GM12878 (cell line): ENCODE data around the gene NUPR1. TPM values are rescaled to one million over a fixed set of nuclear protein-coding genes. Genes with fewer than 3 reads are reported as not detected.

Experiments
- ATAC-seq: fragments of 200-7000 bp; cut with Tn5 transposase; 3 replicates; pipeline ENCODE4 v1.9.1; 2020; ENCODE audit warnings: mild to moderate bottlenecking, moderate library complexity
- BruUV-seq: library from RNA; stranded (reverse); fragments of 400-500 nt; replicated peaks from 2 replicates; lab custom pipeline; 2021; lab: Mats Ljungman, UMichigan
- CTCF ChIA-PET: fragments of 300-600 bp; sonication (Branson Sonifier 250); formaldehyde crosslinking; extraction: SDS; loops from one replicate; lab custom pipeline; 2021; ENCODE audit warnings: inconsistent platforms; lab: Yijun Ruan, JAX
- POLR2A ChIA-PET: fragments of 350-600 bp; formaldehyde crosslinking; extraction: SDS; loops from one replicate; lab custom pipeline; 2021; ENCODE audit warnings: inconsistent platforms; lab: Charles Lee
- RAD21 ChIA-PET: fragments of 300-600 bp; sonication (Branson Sonifier 250); formaldehyde crosslinking; loops from one replicate; lab custom pipeline; 2023; ENCODE audit warnings: antibody characterized with exemption; ENCODE audit not compliant: unreplicated experiment; lab: Charles Lee
- SMC1A ChIA-PET: fragments of 300-600 bp; sonication (Branson Sonifier 250); formaldehyde crosslinking; loops from one replicate; lab custom pipeline; 2023; ENCODE audit not compliant: unreplicated experiment, uncharacterized antibody; lab: Charles Lee
- DNase-seq: peaks from one replicate; pipeline ENCODE4 v3.0.0-alpha.2; 2011; ENCODE audit warnings: low read depth, low spot score
- FAIRE-seq: peaks from 3 replicates; lab custom pipeline; 2011; peaks lifted over from hg19 to GRCh38; lab: Jason Lieb, UNC
- H2AFZ ChIP-seq: 2 replicates; pipeline ENCODE4 v1.6.0; 2011; ENCODE audit warnings: low read depth, low read length, control low read depth; ENCODE audit not compliant: control insufficient read depth
- H3K27ac ChIP-seq: 2 replicates; pipeline ENCODE4 v1.5.1; 2011; ENCODE audit warnings: control low read depth; ENCODE audit not compliant: control insufficient read depth, insufficient read depth
- H3K27me3 ChIP-seq, 2 experiments: replicated peaks in 1 of 2; 2 replicates each; pipeline versions ENCODE4 v1.6.0 to v1.6.1; 2011; ENCODE audit warnings: low read length in 1 of 2; ENCODE audit not compliant: control insufficient read depth in 2 of 2, insufficient read depth in 2 of 2
- H3K36me3 ChIP-seq, 2 experiments: 2 replicates each; pipeline ENCODE4 v1.5.1; 2011; ENCODE audit warnings: low read length in 1 of 2; ENCODE audit not compliant: control insufficient read depth in 2 of 2, insufficient read depth in 2 of 2
- H3K4me1 ChIP-seq: 2 replicates; pipeline ENCODE4 v1.6.1; 2011; ENCODE audit warnings: mild to moderate bottlenecking, low read length, moderate library complexity, mixed read lengths; ENCODE audit not compliant: control insufficient read depth, insufficient read depth
- H3K4me2 ChIP-seq: 2 replicates; pipeline ENCODE4 v1.6.0; 2011; ENCODE audit warnings: control low read depth; ENCODE audit not compliant: control insufficient read depth, insufficient read depth
- H3K4me3 ChIP-seq: fragments of 200-600 bp; sonication (generic); 2 replicates; pipeline ENCODE4 v1.5.1; 2016
- H3K79me2 ChIP-seq: 2 replicates; pipeline ENCODE4 v1.6.0; 2011; ENCODE audit warnings: low read length; ENCODE audit not compliant: control insufficient read depth, insufficient read depth
- H3K9ac ChIP-seq: 2 replicates; pipeline ENCODE4 v1.8.0; 2011; ENCODE audit warnings: low read length, control low read depth, mixed read lengths; ENCODE audit not compliant: control insufficient read depth, insufficient read depth
- H3K9me3 ChIP-seq: replicated peaks from 3 replicates; pipeline ENCODE4 v1.5.1; 2011; ENCODE audit warnings: mild to moderate bottlenecking, low read length; ENCODE audit not compliant: control insufficient read depth, insufficient read depth
- H4K20me1 ChIP-seq: 2 replicates; pipeline ENCODE4 v1.6.0; 2011; ENCODE audit not compliant: control insufficient read depth, insufficient read depth
- ASH2L ChIP-seq: fragments of 300-600, 200-600 bp; sonication (generic); IDR thresholded peaks from 2 replicates; pipeline ENCODE4 v1.6.1; 2017; ENCODE audit warnings: low read depth, mild to moderate bottlenecking, borderline replicate concordance
- CHD2 ChIP-seq: IDR thresholded peaks from 2 replicates; pipeline ENCODE4 v1.6.1; 2011; ENCODE audit warnings: low read depth, low read length, improper control_type of control experiment, borderline replicate concordance
- DPF2 ChIP-seq: fragments of 450-650 bp; IDR thresholded peaks from 2 replicates; pipeline ENCODE4 v1.6.1; 2017; ENCODE audit warnings: mild to moderate bottlenecking
- EP300 ChIP-seq, 2 experiments: fragments of 150-350 bp in 1 of 2; IDR thresholded peaks; 2 replicates each; pipeline ENCODE4 v1.6.1; 2011 to 2012; ENCODE audit warnings: low read depth in 2 of 2, low read length in 2 of 2, borderline replicate concordance in 1 of 2, improper control_type of control experiment in 1 of 2, inconsistent platforms in 1 of 2; ENCODE audit not compliant: control insufficient read depth in 1 of 2
- IKZF1 ChIP-seq: fragments of 450-650 bp; conservative IDR thresholded peaks from 2 replicates; pipeline ENCODE4 v1.6.1; 2017; ENCODE audit warnings: antibody characterized with exemption, mild to moderate bottlenecking
- IKZF2 ChIP-seq, 2 experiments: fragments of 450-650 bp; IDR thresholded peaks; 2 replicates each; pipeline ENCODE4 v1.6.1; 2017; ENCODE audit warnings: mild to moderate bottlenecking in 2 of 2, moderate library complexity in 2 of 2
- KLF5 ChIP-seq: fragments of 450-650 bp; IDR thresholded peaks from 2 replicates; pipeline ENCODE4 v1.6.1; 2014; ENCODE audit warnings: mild to moderate bottlenecking; ENCODE audit not compliant: partially characterized antibody
- NR2F1 ChIP-seq: fragments of 450-650 bp; conservative IDR thresholded peaks from 2 replicates; pipeline ENCODE4 v1.6.1; 2017; ENCODE audit warnings: mild to moderate bottlenecking
- PAX5 ChIP-seq: IDR thresholded peaks from 2 replicates; pipeline ENCODE4 v1.6.1; 2011; ENCODE audit warnings: low read depth, low read length, borderline replicate concordance
- POU2F2 ChIP-seq: IDR thresholded peaks from 3 replicates; pipeline ENCODE4 v1.6.1; 2011; ENCODE audit warnings: low read depth, mild to moderate bottlenecking, low read length, borderline replicate concordance
- RB1 ChIP-seq: fragments of 450-650 bp; formaldehyde crosslinking; IDR thresholded peaks from 2 replicates; pipeline ENCODE4 v1.6.1; 2017; ENCODE audit warnings: mild to moderate bottlenecking, borderline replicate concordance
- RUNX3 ChIP-seq: IDR thresholded peaks from 2 replicates; pipeline ENCODE4 v1.6.1; 2012; ENCODE audit warnings: low read length, inconsistent platforms
- ZSCAN29 ChIP-seq: fragments of 450-650 bp; IDR thresholded peaks from 2 replicates; pipeline ENCODE4 v1.6.1; 2017; ENCODE audit warnings: mild to moderate bottlenecking, moderate library complexity
- WGBS: methylation state at CpG from one replicate; pipeline ENCODE4 v1.1.6; 2016; ENCODE audit warnings: low lambda C conversion rate; ENCODE audit not compliant: insufficient replicate concordance, insufficient coverage; ENCODE audit errors: missing lambda C conversion rate; 5-methylcytosine and 5-hydroxymethylcytosine counted together
- in situ Hi-C: fragments of 300-500 bp; cut with MboI; formaldehyde crosslinking; loops from 9 replicates; pipeline ENCODE4 v1.14.3; 2018; ENCODE audit warnings: mixed read lengths
- intact Hi-C: fragments of 100-400 bp; cut with micrococcal nuclease; formaldehyde crosslinking; loops from one replicate; pipeline ENCODE4 v1.14.2; 2022; ENCODE audit not compliant: unreplicated experiment
- polyA plus RNA-seq, 11 experiments: library from polyadenylated mRNA; depleted of rRNA in 4 of 11; unstranded in 6 of 11; stranded (reverse) in 5 of 11; fragments of >200 nt; fragmentation: Nextera tagmentation in 4 of 11; fragmentation: Illumina TruSeq in 1 of 11; extraction: Ambion mirVana in 4 of 11; extraction: Trizol in 1 of 11; gene quantifications; 1 replicate in 1 of 11; 2 replicates in 10 of 11; pipeline versions ENCODE4 v1.2.1 to v1.2.3, GENCODE V29; 2011 to 2016; ENCODE audit warnings: inconsistent platforms in 2 of 11, missing spikeins in 2 of 11, low read depth in 1 of 11
- total RNA-seq, 4 experiments: library from RNA; depleted of rRNA in 3 of 4; stranded (reverse); fragments of >200 nt in 3 of 4; fragmentation: Illumina TruSeq in 1 of 4; extraction: Trizol in 1 of 4; gene quantifications; 2 replicates each; pipeline versions ENCODE4 v1.2.1 to v1.2.3, GENCODE V29; 2013 to 2021
- TF ChIP-seq, protein P1 (sequence below): IDR thresholded peaks from 2 replicates; pipeline ENCODE4 v1.6.1; 2011; ENCODE audit warnings: low read depth, low read length, improper control_type of control experiment, borderline replicate concordance
- TF ChIP-seq, protein P2 (sequence below): fragments of 450-650 bp; IDR thresholded peaks from 2 replicates; pipeline ENCODE4 v1.6.1; 2017; ENCODE audit warnings: mild to moderate bottlenecking, low read depth, inconsistent platforms; ENCODE audit not compliant: poor library complexity, severe bottlenecking
- TF ChIP-seq, protein P3 (sequence below): fragments of 450-650 bp; IDR thresholded peaks from 2 replicates; pipeline ENCODE4 v1.6.1; 2016; ENCODE audit warnings: mild to moderate bottlenecking
- TF ChIP-seq, protein P4 (sequence below): fragments of 450-650 bp; IDR thresholded peaks from 2 replicates; pipeline ENCODE4 v1.6.1; 2017; ENCODE audit warnings: low read depth, mild to moderate bottlenecking, moderate library complexity

Gene NUPR1
- total and polyA plus RNA-seq, 10 of the 15 experiments (the other 5 are each of a cell fraction or from before 2014, with no cell fraction given): 0.04 to 0.78 (median 0.17) TPM; not detected in 2

DNA sequence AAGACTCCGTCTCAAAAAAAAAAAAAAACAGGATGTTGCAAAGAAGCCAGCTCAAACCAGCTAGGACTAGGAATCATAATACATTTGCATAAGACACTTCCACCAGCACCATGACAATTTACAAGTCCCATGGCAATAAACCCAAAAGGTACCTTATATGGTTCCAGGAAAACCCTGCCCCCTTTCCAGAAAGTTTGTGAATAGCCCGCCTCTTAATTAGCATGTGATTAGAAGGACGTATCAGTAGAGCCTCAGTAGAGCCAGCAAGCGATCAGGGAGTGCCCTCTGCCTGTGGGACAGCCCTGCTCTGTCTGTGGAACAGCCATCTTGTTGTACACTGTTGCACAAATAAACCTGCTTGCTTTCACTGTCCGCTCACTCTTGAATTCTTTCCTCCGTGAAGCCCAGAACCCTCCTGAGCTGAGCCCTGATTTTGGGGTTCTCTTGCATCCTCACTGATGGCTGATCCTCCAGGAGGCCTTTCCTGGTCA, 14.0 kb downstream of the NUPR1 start (continued):
- TF ChIP-seq, protein P1, sequence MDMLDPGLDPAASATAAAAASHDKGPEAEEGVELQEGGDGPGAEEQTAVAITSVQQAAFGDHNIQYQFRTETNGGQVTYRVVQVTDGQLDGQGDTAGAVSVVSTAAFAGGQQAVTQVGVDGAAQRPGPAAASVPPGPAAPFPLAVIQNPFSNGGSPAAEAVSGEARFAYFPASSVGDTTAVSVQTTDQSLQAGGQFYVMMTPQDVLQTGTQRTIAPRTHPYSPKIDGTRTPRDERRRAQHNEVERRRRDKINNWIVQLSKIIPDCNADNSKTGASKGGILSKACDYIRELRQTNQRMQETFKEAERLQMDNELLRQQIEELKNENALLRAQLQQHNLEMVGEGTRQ: no peak

DNA sequence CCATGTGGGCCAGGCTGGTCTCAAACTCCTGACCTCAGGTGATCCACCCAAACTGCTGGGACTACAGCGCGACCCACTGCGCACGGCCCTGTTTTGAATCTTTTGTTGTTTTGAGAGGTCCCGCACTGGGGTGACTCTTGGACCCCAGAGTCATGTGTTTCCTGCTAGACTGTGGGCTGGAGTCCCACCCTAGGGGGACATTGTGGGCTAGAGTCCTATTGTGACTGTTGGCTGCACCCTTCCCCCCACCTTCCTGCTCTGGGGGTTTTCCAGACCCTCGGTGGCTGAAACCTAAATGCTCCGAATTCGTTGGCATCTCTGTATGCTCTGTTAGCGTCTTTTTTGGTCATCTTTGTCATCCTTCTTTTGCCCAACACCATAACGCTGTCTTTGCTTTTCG, 16.0 kb downstream of the NUPR1 start:
- Histone ChIP-seq H3K27ac (no peak overlapping the region), H2AFZ (peak overlapping the region; percentile 61), H3K4me1 (peaks cover 10% of the 10 kb centered on the region; the same call in 1 of the 2 replicates), H3K36me3 (no peaks in the 10 kb centered on the region), H3K4me3 (no peak overlapping the region), H3K4me2 (peak overlapping the region; percentile 26; the same call in 1 of the 2 replicates), H3K9ac (no peak overlapping the region), H3K9me3 (no peaks in the 10 kb centered on the region), H4K20me1 (no peaks in the 10 kb centered on the region), H3K79me2 (no peaks in the 10 kb centered on the region), H3K27me3 (no peaks in the 10 kb centered on the region)
- ChIA-PET RAD21 (no interaction called here), SMC1A (interaction anchor here (0.7 kb wide), 1 partner anchor 43 kb away, joined by 4 read pairs; no protein-coding TSS in a partner anchor), CTCF (no interaction called here), POLR2A (no interaction called here)
- BruUV-seq: no TSS peak
- in situ Hi-C loops: no loop called here
- FAIRE-seq (no peak), ATAC-seq (peak; percentile 85), DNase-seq (no peak)
- WGBS: 8% methylated on average over 11 of the region's 11 CpGs
- intact Hi-C loops: no loop called here
- TF ChIP-seq, protein P2, sequence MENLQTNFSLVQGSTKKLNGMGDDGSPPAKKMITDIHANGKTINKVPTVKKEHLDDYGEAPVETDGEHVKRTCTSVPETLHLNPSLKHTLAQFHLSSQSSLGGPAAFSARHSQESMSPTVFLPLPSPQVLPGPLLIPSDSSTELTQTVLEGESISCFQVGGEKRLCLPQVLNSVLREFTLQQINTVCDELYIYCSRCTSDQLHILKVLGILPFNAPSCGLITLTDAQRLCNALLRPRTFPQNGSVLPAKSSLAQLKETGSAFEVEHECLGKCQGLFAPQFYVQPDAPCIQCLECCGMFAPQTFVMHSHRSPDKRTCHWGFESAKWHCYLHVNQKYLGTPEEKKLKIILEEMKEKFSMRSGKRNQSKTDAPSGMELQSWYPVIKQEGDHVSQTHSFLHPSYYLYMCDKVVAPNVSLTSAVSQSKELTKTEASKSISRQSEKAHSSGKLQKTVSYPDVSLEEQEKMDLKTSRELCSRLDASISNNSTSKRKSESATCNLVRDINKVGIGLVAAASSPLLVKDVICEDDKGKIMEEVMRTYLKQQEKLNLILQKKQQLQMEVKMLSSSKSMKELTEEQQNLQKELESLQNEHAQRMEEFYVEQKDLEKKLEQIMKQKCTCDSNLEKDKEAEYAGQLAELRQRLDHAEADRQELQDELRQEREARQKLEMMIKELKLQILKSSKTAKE: peak; percentile 83
- TF ChIP-seq IKZF1 (peak; percentile 38; the same call in 1 of the 2 replicates), ASH2L (no peak), CHD2 (0 out of 2 replicates have a peak, but pooled peaks have one; percentile 40), ZSCAN29 (peak; percentile 59; the same call in 1 of the 2 replicates), RB1 (no peak), RUNX3 (peak; percentile 50), EP300 (IDR thresholded peaks at IDR 0.05; ENCODE audit: borderline replicate concordance in 1 of 2, control insufficient read depth in 1 of 2, low read depth in 2 of 2, low read length in 2 of 2) (peak; percentile 52 to 59; a peak in 2 of 4 replicates), IKZF2 (IDR thresholded peaks at IDR 0.05) (peak in 1 of 2 experiments; percentile 36; a peak in 1 of 4 replicates), PAX5 (0 out of 2 replicates have a peak, but pooled peaks have one; percentile 26), KLF5 (peak; percentile 33), NR2F1 (peak; percentile 70), DPF2 (peak; percentile 46), POU2F2 (no peak)
- TF ChIP-seq, protein P3, sequence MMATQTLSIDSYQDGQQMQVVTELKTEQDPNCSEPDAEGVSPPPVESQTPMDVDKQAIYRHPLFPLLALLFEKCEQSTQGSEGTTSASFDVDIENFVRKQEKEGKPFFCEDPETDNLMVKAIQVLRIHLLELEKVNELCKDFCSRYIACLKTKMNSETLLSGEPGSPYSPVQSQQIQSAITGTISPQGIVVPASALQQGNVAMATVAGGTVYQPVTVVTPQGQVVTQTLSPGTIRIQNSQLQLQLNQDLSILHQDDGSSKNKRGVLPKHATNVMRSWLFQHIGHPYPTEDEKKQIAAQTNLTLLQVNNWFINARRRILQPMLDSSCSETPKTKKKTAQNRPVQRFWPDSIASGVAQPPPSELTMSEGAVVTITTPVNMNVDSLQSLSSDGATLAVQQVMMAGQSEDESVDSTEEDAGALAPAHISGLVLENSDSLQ: no peak
- TF ChIP-seq, protein P4, sequence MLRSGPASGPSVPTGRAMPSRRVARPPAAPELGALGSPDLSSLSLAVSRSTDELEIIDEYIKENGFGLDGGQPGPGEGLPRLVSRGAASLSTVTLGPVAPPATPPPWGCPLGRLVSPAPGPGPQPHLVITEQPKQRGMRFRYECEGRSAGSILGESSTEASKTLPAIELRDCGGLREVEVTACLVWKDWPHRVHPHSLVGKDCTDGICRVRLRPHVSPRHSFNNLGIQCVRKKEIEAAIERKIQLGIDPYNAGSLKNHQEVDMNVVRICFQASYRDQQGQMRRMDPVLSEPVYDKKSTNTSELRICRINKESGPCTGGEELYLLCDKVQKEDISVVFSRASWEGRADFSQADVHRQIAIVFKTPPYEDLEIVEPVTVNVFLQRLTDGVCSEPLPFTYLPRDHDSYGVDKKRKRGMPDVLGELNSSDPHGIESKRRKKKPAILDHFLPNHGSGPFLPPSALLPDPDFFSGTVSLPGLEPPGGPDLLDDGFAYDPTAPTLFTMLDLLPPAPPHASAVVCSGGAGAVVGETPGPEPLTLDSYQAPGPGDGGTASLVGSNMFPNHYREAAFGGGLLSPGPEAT: peak; percentile 43; the same call in 1 of the 2 replicates
